Smooth muscle cell (in vitro differentiated cells): ENCODE data around the gene COL26A1. TPM values are rescaled to one million over a fixed set of nuclear protein-coding genes. Genes with fewer than 3 reads are reported as not detected.

Experiments
- DNase-seq: peaks from one replicate; lab custom pipeline; 2025; ENCODE audit not compliant: unreplicated experiment; lab: John Stamatoyannopoulos, UW
- H2AFZ ChIP-seq: fragments of 200-600 bp; sonication (generic); 2 replicates; pipeline ENCODE4 v1.6.0; 2016; ENCODE audit warnings: antibody characterized with exemption, low read depth, mild to moderate bottlenecking
- H3F3A ChIP-seq: fragments of 200-600 bp; sonication (generic); 2 replicates; pipeline ENCODE4 v1.6.0; 2017; ENCODE audit warnings: antibody characterized with exemption, low read depth
- H3K27ac ChIP-seq: fragments of 200-600 bp; sonication (generic); 2 replicates; pipeline ENCODE4 v1.5.1; 2016; ENCODE audit warnings: low read depth, mild to moderate bottlenecking
- H3K27me3 ChIP-seq: fragments of 200-600 bp; sonication (generic); 2 replicates; pipeline ENCODE4 v1.6.1; 2016; ENCODE audit warnings: low read depth, mild to moderate bottlenecking
- H3K36me3 ChIP-seq: fragments of 200-600 bp; sonication (generic); 2 replicates; pipeline ENCODE4 v1.5.1; 2016; ENCODE audit warnings: low read depth
- H3K4me1 ChIP-seq: fragments of 200-600 bp; sonication (generic); 2 replicates; pipeline ENCODE4 v1.5.1; 2016; ENCODE audit warnings: low read depth
- H3K4me2 ChIP-seq: fragments of 200-600 bp; sonication (generic); 2 replicates; pipeline ENCODE4 v1.6.0; 2016; ENCODE audit warnings: mild to moderate bottlenecking
- H3K4me3 ChIP-seq: fragments of 200-600 bp; sonication (generic); 2 replicates; pipeline ENCODE4 v1.5.1; 2016; ENCODE audit warnings: mild to moderate bottlenecking
- H3K79me2 ChIP-seq: fragments of 200-600 bp; sonication (generic); 2 replicates; pipeline ENCODE4 v1.6.0; 2016; ENCODE audit warnings: low read depth, mild to moderate bottlenecking
- H3K9ac ChIP-seq: fragments of 200-600 bp; sonication (generic); 2 replicates; pipeline ENCODE4 v1.6.0; 2016; ENCODE audit warnings: low read depth
- H3K9me3 ChIP-seq: fragments of 200-600 bp; sonication (generic); replicated peaks from 2 replicates; pipeline ENCODE4 v1.5.1; 2016; ENCODE audit warnings: low read depth
- H4K20me1 ChIP-seq: fragments of 200-600 bp; sonication (generic); 2 replicates; pipeline ENCODE4 v1.6.0; 2016; ENCODE audit warnings: low read depth
- CTCF ChIP-seq: fragments of 200-600 bp; sonication (generic); IDR thresholded peaks from 2 replicates; pipeline ENCODE4 v1.5.1; 2017; ENCODE audit warnings: borderline replicate concordance, mild to moderate bottlenecking, antibody characterized with exemption; ENCODE audit not compliant: insufficient read depth, poor library complexity, severe bottlenecking
- WGBS: methylation state at CpG from one replicate; pipeline ENCODE4 v1.1.7; 2016; ENCODE audit warnings: low lambda C conversion rate; 5-methylcytosine and 5-hydroxymethylcytosine counted together
- polyA plus RNA-seq: library from polyadenylated mRNA; unstranded; fragments of >200 nt; fragmentation: Nextera tagmentation; extraction: Ambion mirVana; gene quantifications from 2 replicates; pipeline ENCODE4 v1.2.1, GENCODE V29; 2016
- total RNA-seq: library from RNA; depleted of rRNA; stranded (reverse); fragments of >200 nt; gene quantifications from 2 replicates; pipeline ENCODE4 v1.2.3, GENCODE V29; 2014

The COL26A1 gene
- total and polyA plus RNA-seq, 2 experiments from 2014 or later = 4.9 to 13.2 TPM

GRCh38 chr7:101332026-101332425 lies 30.6 kb upstream of the COL26A1 start:
- Histone ChIP-seq H3F3A (no peaks in the 10 kb centered on the region), H2AFZ (no peak overlapping the region), H3K4me2 (no peak overlapping the region), H3K9ac (no peak overlapping the region), H3K79me2 (no peaks in the 10 kb centered on the region), H4K20me1 (no peaks in the 10 kb centered on the region), H3K4me1 (no peaks in the 10 kb centered on the region), H3K9me3 (no peaks in the 10 kb centered on the region), H3K27me3 (no peaks in the 10 kb centered on the region), H3K27ac (no peak overlapping the region), H3K36me3 (no peaks in the 10 kb centered on the region), H3K4me3 (no peak overlapping the region)
- 95% methylated on average over 8 of the region's 8 CpGs for WGBS
- no peak for DNase-seq
- TF ChIP-seq CTCF = no peak

GRCh38 chr7:101333912-101334311 lies 28.8 kb upstream of the COL26A1 start:
- H3K36me3 ChIP-seq = no peaks in the 10 kb centered on the region
- no peak overlapping the region for H3K9ac ChIP-seq
- H3K4me1 ChIP-seq = no peaks in the 10 kb centered on the region
- TF ChIP-seq CTCF = no peak
- H3K4me2 ChIP-seq = no peak overlapping the region
- H4K20me1 ChIP-seq = no peaks in the 10 kb centered on the region
- 41% methylated on average over 5 of the region's 5 CpGs for WGBS
- H3K27ac ChIP-seq = no peak overlapping the region
- no peaks in the 10 kb centered on the region for H3K27me3 ChIP-seq
- DNase-seq = no peak
- no peaks in the 10 kb centered on the region for H3K9me3 ChIP-seq
- no peaks in the 10 kb centered on the region for H3K79me2 ChIP-seq
- H3K4me3 ChIP-seq = no peak overlapping the region
- no peaks in the 10 kb centered on the region for H3F3A ChIP-seq
- no peak overlapping the region for H2AFZ ChIP-seq

- H2AFZ ChIP-seq = no peak overlapping the region
- DNase-seq = no peak
- no peaks in the 10 kb centered on the region for H3K79me2 ChIP-seq
- no peaks in the 10 kb centered on the region for H3K4me1 ChIP-seq
- H3K27ac ChIP-seq = no peak overlapping the region
- no peak overlapping the region for H3K4me3 ChIP-seq
- H3K9ac ChIP-seq = no peak overlapping the region
- TF ChIP-seq CTCF = no peak
- no peaks in the 10 kb centered on the region for H3K36me3 ChIP-seq
- no peaks in the 10 kb centered on the region for H3K9me3 ChIP-seq
- H3K27me3 ChIP-seq = no peaks in the 10 kb centered on the region
- H4K20me1 ChIP-seq = no peaks in the 10 kb centered on the region
- H3F3A ChIP-seq = no peaks in the 10 kb centered on the region
- no peak overlapping the region for H3K4me2 ChIP-seq
- 88% methylated on average over 14 of the region's 14 CpGs for WGBS
These were observed 22.3 kb upstream of the COL26A1 start for GRCh38 chr7:101340379-101340778.

GRCh38 chr7:101342892-101343291 lies 19.8 kb upstream of the COL26A1 start:
- H2AFZ ChIP-seq = no peak overlapping the region
- no peaks in the 10 kb centered on the region for H3K79me2 ChIP-seq
- 91% methylated on average over 7 of the region's 7 CpGs for WGBS
- no peaks in the 10 kb centered on the region for H3K27me3 ChIP-seq
- H3K36me3 ChIP-seq = no peaks in the 10 kb centered on the region
- TF ChIP-seq CTCF = no peak
- H3K9me3 ChIP-seq = no peaks in the 10 kb centered on the region
- H3F3A ChIP-seq = no peaks in the 10 kb centered on the region
- DNase-seq = no peak
- no peaks in the 10 kb centered on the region for H4K20me1 ChIP-seq
- no peak overlapping the region for H3K4me2 ChIP-seq
- no peaks in the 10 kb centered on the region for H3K4me1 ChIP-seq
- no peak overlapping the region for H3K9ac ChIP-seq
- no peak overlapping the region for H3K27ac ChIP-seq
- no peak overlapping the region for H3K4me3 ChIP-seq
